Spleen (tissue), 7 donors: ENCODE results near the gene PHF11.

ENCODE experiments used
- POLR2A ChIP-seq, 3 donors: fragments of 450-650 bp; IDR thresholded peaks; one replicate each; pipeline ENCODE4 v1.5.1; 2017; ENCODE audit warnings: antibody characterized with exemption in 3 of 3, mild to moderate bottlenecking in 1 of 3
- POLR2AphosphoS5 ChIP-seq, 3 donors: sonication (generic); formaldehyde crosslinking; IDR thresholded peaks; one replicate each; pipeline ENCODE4 v1.5.1; 2017; ENCODE audit warnings: antibody characterized with exemption in 3 of 3
- TF ChIP-seq, protein P1 (sequence below), 11 experiments: fragments of 200-600 bp in 7 of 11; fragments of 450-650 bp in 4 of 11; sonication (generic) in 4 of 11; IDR thresholded peaks in 8 of 11; conservative IDR thresholded peaks in 3 of 11; 1 replicate in 7 of 11; 2 replicates in 4 of 11; pipeline versions ENCODE4 v1.4.0 to v1.8.0; 2016 to 2021; ENCODE audit warnings: antibody characterized with exemption in 11 of 11, inconsistent platforms in 4 of 11, mild to moderate bottlenecking in 1 of 11
- donor health status: DM: no; HTN: no; CAD: no; lungs with moderate emphysema.
- donor health status: DM: no; HTN: no; CAD: no.
- donor health status: DM: no; HTN: no; CAD: no.

DNA sequence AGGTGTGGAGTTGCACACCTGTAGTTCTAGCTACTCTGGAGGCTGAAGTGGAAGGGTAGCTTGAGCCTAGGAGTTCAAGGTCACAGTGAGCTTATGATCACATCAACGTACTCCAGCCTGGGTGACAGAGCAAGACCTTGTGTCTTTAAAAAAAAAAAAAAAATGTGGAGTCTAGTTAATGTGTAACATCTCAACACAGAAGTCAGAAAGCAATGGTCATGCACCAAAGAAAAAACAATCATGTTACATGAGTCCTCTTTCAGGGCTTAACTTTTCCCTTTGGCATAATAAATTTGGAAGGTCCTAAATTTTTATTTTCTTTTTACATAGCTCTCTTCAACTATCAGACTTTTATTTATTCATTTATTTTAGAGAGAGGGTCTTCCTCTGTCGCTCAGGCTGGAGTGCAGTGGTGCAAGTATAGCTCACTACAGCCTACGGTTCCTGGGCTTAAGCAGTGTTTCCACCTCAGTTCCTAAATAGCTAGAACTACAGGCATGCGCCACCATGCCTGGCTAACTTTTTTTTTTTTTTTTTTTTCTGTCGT, 29.4 kb upstream of the PHF11 start:
- TF ChIP-seq, protein P1, sequence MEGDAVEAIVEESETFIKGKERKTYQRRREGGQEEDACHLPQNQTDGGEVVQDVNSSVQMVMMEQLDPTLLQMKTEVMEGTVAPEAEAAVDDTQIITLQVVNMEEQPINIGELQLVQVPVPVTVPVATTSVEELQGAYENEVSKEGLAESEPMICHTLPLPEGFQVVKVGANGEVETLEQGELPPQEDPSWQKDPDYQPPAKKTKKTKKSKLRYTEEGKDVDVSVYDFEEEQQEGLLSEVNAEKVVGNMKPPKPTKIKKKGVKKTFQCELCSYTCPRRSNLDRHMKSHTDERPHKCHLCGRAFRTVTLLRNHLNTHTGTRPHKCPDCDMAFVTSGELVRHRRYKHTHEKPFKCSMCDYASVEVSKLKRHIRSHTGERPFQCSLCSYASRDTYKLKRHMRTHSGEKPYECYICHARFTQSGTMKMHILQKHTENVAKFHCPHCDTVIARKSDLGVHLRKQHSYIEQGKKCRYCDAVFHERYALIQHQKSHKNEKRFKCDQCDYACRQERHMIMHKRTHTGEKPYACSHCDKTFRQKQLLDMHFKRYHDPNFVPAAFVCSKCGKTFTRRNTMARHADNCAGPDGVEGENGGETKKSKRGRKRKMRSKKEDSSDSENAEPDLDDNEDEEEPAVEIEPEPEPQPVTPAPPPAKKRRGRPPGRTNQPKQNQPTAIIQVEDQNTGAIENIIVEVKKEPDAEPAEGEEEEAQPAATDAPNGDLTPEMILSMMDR (IDR thresholded peaks at IDR 0.05 in 8 of 11, conservative IDR thresholded peaks at IDR 0.05 in 3 of 11): no peak
- TF ChIP-seq POLR2AphosphoS5 (IDR thresholded peaks at IDR 0.05) (no peak), POLR2A (IDR thresholded peaks at IDR 0.05) (no peak)
